HepG2 (cell line): ENCODE measurements around the gene ZNF184. TPM values are rescaled to one million over a fixed set of nuclear protein-coding genes. Genes with fewer than 3 reads are reported as not detected.

Experiments used
- ARNT2 ChIP-seq: sonication (generic); formaldehyde crosslinking; IDR thresholded peaks from 2 replicates; pipeline ENCODE4 v1.8.0; 2022; ENCODE audit warnings: mild to moderate bottlenecking, low read depth, missing genetic modification reagents, moderate library complexity
- JUN ChIP-seq: sonication (generic); formaldehyde crosslinking; IDR thresholded peaks from 2 replicates; pipeline ENCODE4 v1.4.0; 2020; ENCODE audit warnings: mild to moderate bottlenecking, missing genetic modification reagents
- NFKBIZ ChIP-seq: IDR thresholded peaks from 2 replicates; pipeline ENCODE4 v1.6.1; 2018; ENCODE audit warnings: missing genetic modification reagents, missing compliant biosample characterization
- ZNF30 ChIP-seq: sonication (generic); formaldehyde crosslinking; IDR thresholded peaks from 2 replicates; pipeline ENCODE4 v1.5.0; 2020; ENCODE audit warnings: mild to moderate bottlenecking, missing genetic modification reagents
- ZNF335 ChIP-seq: sonication (generic); formaldehyde crosslinking; IDR thresholded peaks from 2 replicates; pipeline ENCODE4 v1.4.0; 2020; ENCODE audit warnings: missing genetic modification reagents
- ZNF891 ChIP-seq: sonication (generic); formaldehyde crosslinking; IDR thresholded peaks from 2 replicates; pipeline ENCODE4 v1.5.0; 2020; ENCODE audit warnings: mild to moderate bottlenecking, missing genetic modification reagents
- polyA plus RNA-seq, 8 experiments: library from polyadenylated mRNA; depleted of rRNA in 3 of 8; stranded (reverse) in 7 of 8; unstranded in 1 of 8; fragments of >200 nt; fragmentation: Illumina TruSeq in 4 of 8; extraction: Trizol in 4 of 8; gene quantifications; 2 replicates each; pipeline versions ENCODE4 v1.2.1 to v1.2.3, GENCODE V29; 2011 to 2016; ENCODE audit warnings: low read depth in 4 of 8, missing spikeins in 1 of 8, mixed read lengths in 1 of 8; ENCODE audit not compliant: insufficient read depth in 1 of 8
- total RNA-seq, 5 experiments: library from RNA; depleted of rRNA; stranded (reverse); fragments of >200 nt; fragmentation: Illumina TruSeq; extraction: Trizol; gene quantifications; 2 replicates each; pipeline ENCODE4 v1.2.3, GENCODE V29; 2016; ENCODE audit warnings: low read depth in 1 of 5
- TF ChIP-seq, protein P1 (sequence below): IDR thresholded peaks from 2 replicates; pipeline ENCODE4 v1.6.1; 2012; ENCODE audit warnings: low read length, improper control_type of control experiment
- TF ChIP-seq, protein P2 (sequence below): sonication (generic); formaldehyde crosslinking; IDR thresholded peaks from 2 replicates; pipeline ENCODE4 v1.8.0; 2022; ENCODE audit warnings: missing genetic modification reagents, mild to moderate bottlenecking, inconsistent platforms, borderline replicate concordance
- TF ChIP-seq, protein P3 (sequence below): sonication (generic); formaldehyde crosslinking; IDR thresholded peaks from 2 replicates; pipeline ENCODE4 v1.4.0; 2020; ENCODE audit warnings: low read depth, missing genetic modification reagents
- TF ChIP-seq, protein P4 (sequence below): sonication (generic); formaldehyde crosslinking; IDR thresholded peaks from 2 replicates; pipeline ENCODE4 v1.9.0; 2021; ENCODE audit warnings: missing genetic modification reagents, borderline replicate concordance
- TF ChIP-seq, protein P5 (sequence below): sonication (generic); formaldehyde crosslinking; IDR thresholded peaks from 2 replicates; pipeline ENCODE4 v1.4.0; 2020; ENCODE audit warnings: mild to moderate bottlenecking, missing genetic modification reagents
- TF ChIP-seq, protein P6 (sequence below): sonication (generic); IDR thresholded peaks from 2 replicates; pipeline ENCODE4 v1.6.1; 2016; ENCODE audit warnings: low read depth, borderline replicate concordance
- TF ChIP-seq, protein P7 (sequence below): sonication (generic); formaldehyde crosslinking; IDR thresholded peaks from 2 replicates; pipeline ENCODE4 v1.4.0; 2020; ENCODE audit warnings: missing genetic modification reagents, borderline replicate concordance

ZNF184 gene
- total and polyA plus RNA-seq, 2 of the 13 experiments (the other 11 are each of a cell fraction or from before 2014, with no cell fraction given): 2.1 to 10.1 TPM

DNA sequence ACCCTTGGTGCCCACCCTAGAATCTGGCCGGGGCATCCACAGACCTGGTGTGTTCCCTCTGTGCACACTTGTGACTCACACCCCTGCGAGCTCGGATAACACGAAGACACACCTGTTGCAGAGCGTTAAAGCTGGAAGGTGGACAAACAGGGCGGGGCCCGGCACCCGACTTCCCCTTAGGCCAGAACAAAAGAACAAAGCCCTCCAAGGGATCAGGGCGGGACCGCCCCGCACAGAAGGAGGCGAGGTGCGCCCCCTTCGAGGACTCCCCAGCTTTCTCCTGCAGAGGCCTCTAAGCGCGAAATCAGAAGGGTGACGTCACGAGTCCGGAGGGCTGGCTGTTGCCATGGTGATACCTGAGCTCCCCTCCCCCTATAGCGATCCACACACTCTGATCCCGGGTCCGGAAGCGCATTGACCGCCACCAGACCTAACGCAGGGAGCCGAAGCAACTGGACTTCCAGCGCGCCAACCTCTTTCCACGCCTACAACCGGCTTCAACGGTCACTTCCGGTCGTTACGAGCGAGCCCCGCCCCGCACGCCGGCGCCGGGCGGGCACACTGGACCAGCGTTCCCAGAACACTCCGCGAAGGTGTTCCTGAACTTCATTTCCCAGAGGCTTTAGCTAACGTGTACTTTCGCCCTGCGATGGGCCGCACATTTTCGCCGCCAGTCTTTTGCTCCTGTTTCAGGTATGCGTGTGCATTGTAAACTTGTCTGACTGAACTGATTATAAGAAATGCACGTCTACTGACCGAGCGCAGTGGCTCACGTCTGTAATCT is at the start of gene ZNF184 (continued):
- TF ChIP-seq, protein P1, sequence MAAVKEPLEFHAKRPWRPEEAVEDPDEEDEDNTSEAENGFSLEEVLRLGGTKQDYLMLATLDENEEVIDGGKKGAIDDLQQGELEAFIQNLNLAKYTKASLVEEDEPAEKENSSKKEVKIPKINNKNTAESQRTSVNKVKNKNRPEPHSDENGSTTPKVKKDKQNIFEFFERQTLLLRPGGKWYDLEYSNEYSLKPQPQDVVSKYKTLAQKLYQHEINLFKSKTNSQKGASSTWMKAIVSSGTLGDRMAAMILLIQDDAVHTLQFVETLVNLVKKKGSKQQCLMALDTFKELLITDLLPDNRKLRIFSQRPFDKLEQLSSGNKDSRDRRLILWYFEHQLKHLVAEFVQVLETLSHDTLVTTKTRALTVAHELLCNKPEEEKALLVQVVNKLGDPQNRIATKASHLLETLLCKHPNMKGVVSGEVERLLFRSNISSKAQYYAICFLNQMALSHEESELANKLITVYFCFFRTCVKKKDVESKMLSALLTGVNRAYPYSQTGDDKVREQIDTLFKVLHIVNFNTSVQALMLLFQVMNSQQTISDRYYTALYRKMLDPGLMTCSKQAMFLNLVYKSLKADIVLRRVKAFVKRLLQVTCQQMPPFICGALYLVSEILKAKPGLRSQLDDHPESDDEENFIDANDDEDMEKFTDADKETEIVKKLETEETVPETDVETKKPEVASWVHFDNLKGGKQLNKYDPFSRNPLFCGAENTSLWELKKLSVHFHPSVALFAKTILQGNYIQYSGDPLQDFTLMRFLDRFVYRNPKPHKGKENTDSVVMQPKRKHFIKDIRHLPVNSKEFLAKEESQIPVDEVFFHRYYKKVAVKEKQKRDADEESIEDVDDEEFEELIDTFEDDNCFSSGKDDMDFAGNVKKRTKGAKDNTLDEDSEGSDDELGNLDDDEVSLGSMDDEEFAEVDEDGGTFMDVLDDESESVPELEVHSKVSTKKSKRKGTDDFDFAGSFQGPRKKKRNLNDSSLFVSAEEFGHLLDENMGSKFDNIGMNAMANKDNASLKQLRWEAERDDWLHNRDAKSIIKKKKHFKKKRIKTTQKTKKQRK: no peak
- TF ChIP-seq, protein P2, sequence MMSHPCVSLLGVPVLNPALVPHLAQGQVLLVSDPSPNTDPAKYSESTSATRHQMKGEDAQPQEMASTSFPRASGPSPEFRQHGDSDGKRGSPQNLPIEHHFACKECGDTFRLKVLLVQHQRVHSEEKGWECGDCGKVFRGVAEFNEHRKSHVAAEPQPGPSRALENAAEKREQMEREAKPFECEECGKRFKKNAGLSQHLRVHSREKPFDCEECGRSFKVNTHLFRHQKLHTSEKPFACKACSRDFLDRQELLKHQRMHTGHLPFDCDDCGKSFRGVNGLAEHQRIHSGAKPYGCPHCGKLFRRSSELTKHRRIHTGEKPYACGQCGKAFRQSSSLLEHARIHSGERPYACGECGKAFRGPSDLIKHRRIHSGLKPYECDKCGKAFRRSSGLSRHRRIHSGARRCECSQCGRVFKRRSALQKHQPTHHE: peak; percentile 42; the same call in 1 of the 2 replicates
- TF ChIP-seq, protein P3, sequence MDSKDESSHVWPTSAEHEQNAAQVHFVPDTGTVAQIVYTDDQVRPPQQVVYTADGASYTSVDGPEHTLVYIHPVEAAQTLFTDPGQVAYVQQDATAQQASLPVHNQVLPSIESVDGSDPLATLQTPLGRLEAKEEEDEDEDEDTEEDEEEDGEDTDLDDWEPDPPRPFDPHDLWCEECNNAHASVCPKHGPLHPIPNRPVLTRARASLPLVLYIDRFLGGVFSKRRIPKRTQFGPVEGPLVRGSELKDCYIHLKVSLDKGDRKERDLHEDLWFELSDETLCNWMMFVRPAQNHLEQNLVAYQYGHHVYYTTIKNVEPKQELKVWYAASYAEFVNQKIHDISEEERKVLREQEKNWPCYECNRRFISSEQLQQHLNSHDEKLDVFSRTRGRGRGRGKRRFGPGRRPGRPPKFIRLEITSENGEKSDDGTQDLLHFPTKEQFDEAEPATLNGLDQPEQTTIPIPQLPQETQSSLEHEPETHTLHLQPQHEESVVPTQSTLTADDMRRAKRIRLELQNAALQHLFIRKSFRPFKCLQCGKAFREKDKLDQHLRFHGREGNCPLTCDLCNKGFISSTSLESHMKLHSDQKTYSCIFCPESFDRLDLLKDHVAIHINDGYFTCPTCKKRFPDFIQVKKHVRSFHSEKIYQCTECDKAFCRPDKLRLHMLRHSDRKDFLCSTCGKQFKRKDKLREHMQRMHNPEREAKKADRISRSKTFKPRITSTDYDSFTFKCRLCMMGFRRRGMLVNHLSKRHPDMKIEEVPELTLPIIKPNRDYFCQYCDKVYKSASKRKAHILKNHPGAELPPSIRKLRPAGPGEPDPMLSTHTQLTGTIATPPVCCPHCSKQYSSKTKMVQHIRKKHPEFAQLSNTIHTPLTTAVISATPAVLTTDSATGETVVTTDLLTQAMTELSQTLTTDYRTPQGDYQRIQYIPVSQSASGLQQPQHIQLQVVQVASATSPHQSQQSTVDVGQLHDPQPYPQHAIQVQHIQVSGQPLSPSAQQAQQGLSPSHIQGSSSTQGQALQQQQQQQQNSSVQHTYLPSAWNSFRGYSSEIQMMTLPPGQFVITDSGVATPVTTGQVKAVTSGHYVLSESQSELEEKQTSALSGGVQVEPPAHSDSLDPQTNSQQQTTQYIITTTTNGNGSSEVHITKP (CRISPR knock-in tag): peak; percentile 86; the same call in 1 of the 2 replicates
- TF ChIP-seq ZNF335: peak; percentile 76; the same call in 1 of the 2 replicates
- TF ChIP-seq, protein P4, sequence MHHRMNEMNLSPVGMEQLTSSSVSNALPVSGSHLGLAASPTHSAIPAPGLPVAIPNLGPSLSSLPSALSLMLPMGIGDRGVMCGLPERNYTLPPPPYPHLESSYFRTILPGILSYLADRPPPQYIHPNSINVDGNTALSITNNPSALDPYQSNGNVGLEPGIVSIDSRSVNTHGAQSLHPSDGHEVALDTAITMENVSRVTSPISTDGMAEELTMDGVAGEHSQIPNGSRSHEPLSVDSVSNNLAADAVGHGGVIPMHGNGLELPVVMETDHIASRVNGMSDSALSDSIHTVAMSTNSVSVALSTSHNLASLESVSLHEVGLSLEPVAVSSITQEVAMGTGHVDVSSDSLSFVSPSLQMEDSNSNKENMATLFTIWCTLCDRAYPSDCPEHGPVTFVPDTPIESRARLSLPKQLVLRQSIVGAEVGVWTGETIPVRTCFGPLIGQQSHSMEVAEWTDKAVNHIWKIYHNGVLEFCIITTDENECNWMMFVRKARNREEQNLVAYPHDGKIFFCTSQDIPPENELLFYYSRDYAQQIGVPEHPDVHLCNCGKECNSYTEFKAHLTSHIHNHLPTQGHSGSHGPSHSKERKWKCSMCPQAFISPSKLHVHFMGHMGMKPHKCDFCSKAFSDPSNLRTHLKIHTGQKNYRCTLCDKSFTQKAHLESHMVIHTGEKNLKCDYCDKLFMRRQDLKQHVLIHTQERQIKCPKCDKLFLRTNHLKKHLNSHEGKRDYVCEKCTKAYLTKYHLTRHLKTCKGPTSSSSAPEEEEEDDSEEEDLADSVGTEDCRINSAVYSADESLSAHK (CRISPR knock-in tag): peak; percentile 16; the same call in 1 of the 2 replicates
- TF ChIP-seq ZNF30 (CRISPR knock-in tag): no peak
- peak; percentile 75 for TF ChIP-seq ARNT2 (CRISPR knock-in tag)
- TF ChIP-seq JUN (CRISPR knock-in tag): peak; percentile 89
- TF ChIP-seq, protein P5, sequence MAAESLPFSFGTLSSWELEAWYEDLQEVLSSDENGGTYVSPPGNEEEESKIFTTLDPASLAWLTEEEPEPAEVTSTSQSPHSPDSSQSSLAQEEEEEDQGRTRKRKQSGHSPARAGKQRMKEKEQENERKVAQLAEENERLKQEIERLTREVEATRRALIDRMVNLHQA (CRISPR knock-in tag): no peak
- peak; percentile 78; the same call in 1 of the 2 replicates for TF ChIP-seq NFKBIZ (CRISPR knock-in tag)
- TF ChIP-seq, protein P6, sequence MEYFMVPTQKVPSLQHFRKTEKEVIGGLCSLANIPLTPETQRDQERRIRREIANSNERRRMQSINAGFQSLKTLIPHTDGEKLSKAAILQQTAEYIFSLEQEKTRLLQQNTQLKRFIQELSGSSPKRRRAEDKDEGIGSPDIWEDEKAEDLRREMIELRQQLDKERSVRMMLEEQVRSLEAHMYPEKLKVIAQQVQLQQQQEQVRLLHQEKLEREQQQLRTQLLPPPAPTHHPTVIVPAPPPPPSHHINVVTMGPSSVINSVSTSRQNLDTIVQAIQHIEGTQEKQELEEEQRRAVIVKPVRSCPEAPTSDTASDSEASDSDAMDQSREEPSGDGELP: no peak; the same call in 1 of the 2 replicates
- TF ChIP-seq, protein P7, sequence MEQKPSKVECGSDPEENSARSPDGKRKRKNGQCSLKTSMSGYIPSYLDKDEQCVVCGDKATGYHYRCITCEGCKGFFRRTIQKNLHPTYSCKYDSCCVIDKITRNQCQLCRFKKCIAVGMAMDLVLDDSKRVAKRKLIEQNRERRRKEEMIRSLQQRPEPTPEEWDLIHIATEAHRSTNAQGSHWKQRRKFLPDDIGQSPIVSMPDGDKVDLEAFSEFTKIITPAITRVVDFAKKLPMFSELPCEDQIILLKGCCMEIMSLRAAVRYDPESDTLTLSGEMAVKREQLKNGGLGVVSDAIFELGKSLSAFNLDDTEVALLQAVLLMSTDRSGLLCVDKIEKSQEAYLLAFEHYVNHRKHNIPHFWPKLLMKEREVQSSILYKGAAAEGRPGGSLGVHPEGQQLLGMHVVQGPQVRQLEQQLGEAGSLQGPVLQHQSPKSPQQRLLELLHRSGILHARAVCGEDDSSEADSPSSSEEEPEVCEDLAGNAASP: no peak; the same call in 1 of the 2 replicates
- TF ChIP-seq ZNF891 (CRISPR knock-in tag): peak; percentile 73
